Prostate gland (tissue), 2 donors: Measurements from ENCODE around the gene FGFBP1.

ENCODE experiments used
- POLR2A ChIP-seq: fragments of 450-650 bp; IDR thresholded peaks from one replicate; pipeline ENCODE4 v1.6.1; 2016; ENCODE audit warnings: antibody characterized with exemption, mild to moderate bottlenecking
- POLR2AphosphoS5 ChIP-seq: sonication (generic); formaldehyde crosslinking; IDR thresholded peaks from one replicate; pipeline ENCODE4 v1.6.1; 2017; ENCODE audit warnings: antibody characterized with exemption
- TF ChIP-seq, protein P1 (sequence below), 4 experiments: fragments of 200-600 bp in 2 of 4; fragments of 450-650 bp in 2 of 4; sonication (generic) in 2 of 4; IDR thresholded peaks; 1 replicate in 3 of 4; 2 replicates in 1 of 4; pipeline ENCODE4 v1.5.1; 2016 to 2019; ENCODE audit warnings: antibody characterized with exemption in 4 of 4, mild to moderate bottlenecking in 2 of 4, moderate library complexity in 2 of 4

DNA sequence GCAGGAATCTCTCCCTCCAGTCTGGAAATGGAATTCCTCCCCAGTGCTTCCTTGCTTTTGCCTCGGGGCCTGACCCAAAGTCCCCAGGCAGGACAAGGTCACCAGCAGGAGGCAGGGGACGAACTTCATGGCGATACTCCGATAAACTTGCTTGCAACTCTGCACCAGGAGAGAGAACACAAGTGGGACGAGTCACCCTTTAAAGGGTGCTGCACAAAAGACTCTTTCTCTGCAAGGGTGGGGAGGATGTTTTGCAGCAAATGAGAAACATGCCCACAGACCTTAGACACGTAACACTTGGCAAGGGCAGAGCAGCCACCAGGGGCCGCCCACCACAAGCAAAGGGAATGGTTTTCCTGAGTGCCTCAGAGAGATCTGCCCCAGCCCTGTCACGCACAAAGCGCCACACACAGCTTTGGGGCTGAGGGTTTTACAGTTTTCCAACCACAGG, 24.5 kb upstream of the FGFBP1 start, which contains the start of gene FGFBP2:
- TF ChIP-seq, protein P1, sequence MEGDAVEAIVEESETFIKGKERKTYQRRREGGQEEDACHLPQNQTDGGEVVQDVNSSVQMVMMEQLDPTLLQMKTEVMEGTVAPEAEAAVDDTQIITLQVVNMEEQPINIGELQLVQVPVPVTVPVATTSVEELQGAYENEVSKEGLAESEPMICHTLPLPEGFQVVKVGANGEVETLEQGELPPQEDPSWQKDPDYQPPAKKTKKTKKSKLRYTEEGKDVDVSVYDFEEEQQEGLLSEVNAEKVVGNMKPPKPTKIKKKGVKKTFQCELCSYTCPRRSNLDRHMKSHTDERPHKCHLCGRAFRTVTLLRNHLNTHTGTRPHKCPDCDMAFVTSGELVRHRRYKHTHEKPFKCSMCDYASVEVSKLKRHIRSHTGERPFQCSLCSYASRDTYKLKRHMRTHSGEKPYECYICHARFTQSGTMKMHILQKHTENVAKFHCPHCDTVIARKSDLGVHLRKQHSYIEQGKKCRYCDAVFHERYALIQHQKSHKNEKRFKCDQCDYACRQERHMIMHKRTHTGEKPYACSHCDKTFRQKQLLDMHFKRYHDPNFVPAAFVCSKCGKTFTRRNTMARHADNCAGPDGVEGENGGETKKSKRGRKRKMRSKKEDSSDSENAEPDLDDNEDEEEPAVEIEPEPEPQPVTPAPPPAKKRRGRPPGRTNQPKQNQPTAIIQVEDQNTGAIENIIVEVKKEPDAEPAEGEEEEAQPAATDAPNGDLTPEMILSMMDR (IDR thresholded peaks at IDR 0.05) = peak in 2 of 4 experiments; percentile 9 to 21
- TF ChIP-seq POLR2A (no peak), POLR2AphosphoS5 (no peak)
